ENCODE data around the gene A2M.

Gene A2M

DNA sequence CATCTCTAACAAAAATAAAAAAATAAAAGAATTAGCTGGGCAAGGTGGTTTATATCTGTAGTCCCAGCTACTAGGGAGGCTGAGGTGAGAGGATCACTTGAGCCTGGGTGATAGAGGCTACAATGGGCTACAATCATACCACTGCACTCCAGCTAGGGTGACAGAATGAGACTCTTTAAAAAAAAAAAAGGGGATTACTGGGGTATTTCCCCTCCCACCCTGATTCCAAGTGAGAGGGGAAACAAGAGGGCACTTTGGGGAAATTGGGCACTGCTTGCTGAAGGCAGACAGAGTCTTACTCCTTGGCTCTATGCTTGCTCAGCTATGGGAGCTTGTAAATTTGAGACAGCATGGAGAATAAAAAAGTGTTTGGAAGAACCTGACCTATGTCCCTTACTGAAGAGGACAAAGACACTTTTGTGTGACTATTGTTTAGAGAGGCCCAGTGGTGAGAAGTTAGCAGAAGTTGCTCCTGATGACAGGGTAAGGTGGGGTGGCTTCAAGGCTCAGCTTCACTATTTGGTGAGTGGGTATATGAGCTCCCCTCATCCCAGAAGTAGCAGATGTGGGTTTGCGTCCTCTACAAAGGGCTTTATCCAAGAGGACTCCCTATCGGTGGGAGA lies 82.3 kb downstream of the A2M start:
- DNase-seq: no peak

DNA sequence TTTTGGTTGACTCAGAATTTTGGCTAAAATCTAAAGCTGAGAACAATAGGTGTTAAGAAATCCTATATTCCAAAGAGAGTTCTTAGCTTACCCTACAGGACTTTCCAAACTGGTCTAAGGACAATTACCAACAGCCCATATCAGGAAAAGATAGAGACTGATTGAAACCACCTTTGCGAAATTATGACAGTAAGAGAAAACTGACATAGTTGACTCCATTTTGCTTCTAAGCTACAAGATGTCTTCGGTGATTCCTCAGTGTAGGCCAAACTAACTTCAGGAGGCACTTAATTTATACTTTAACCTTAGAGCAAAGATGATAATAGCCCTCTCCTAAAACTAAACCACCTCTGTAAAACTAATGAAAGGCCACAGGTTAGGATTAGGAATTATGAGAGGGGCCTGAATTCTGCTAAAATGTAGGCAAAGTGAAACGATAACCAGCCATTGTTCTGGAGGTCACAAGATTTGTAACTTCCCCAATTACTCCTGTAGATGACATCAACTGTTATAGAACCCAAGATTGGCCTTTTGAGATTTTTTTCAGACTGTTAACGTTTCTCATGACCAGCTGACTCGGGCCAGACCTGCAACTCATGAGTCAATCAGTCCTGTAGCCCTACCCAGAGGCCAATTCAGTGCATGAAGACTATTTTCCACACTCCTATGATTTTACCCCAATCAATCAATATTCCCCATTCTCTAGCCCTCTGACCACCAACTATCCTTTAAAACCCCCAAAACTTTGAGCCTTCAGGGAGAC lies 83.3 kb downstream of the A2M start:
- DNase-seq: peak; percentile 79

DNA sequence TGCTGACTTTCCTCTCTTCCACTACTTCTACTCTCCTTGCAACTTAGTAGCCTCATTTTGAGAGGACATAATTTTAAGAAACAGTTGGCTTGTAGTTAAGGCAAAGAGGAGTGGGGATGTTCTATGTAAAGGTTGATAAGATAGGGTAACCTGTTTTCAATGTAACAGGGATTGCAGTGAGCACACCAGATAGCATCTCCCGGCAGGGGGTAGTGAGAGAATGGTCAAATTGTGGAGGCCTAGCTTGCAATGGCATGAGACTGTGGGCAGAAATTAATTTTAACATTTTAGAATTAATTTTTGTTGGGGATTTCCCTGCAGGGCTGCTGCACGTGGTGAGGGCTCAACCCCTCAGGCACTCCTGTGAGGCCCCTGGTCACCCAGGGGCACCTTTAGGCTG lies 84.9 kb downstream of the A2M start:
- no peak for DNase-seq

DNA sequence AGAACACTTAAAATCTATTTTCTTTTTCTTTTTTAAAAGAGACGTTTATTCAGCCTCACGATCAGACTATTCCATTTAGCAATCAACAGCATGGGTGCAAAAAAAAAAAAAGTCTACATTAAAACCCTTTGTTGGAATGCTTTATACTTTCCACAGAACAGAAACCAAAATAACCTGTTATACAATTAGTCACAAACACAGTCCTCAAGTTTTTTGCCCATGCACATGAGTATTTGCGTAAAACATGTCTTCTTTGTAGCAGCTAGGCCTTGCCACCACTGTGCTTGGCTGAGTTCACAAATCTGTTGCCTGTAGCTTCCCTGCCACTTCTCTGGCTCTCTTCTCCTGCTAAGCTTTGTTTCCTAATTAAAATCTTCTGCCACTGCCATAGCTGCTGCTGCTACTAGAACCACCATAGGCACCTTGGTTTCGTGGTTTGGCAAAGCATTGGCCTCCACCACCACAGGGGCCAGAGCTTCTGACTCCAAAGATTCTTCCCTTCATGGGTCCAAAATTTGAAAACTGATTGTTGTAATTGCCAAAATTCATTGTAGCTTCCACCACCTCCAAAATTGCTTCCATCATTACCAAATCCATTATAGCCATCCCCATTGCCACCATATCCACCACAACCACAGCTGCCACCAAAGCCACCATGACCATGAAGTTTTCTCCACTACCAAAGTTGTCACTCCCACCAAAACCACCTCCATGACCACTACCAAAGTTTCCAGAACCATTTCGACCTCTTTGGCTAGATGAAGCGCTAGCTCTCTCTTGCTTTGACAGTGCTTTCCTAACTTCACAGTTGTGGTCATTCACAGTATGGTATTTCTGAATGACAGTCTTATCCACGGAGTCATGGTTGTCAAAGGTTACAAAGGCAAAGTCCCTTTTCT lies 88.3 kb downstream of the A2M start:
- peak; percentile 10 for DNase-seq

DNA sequence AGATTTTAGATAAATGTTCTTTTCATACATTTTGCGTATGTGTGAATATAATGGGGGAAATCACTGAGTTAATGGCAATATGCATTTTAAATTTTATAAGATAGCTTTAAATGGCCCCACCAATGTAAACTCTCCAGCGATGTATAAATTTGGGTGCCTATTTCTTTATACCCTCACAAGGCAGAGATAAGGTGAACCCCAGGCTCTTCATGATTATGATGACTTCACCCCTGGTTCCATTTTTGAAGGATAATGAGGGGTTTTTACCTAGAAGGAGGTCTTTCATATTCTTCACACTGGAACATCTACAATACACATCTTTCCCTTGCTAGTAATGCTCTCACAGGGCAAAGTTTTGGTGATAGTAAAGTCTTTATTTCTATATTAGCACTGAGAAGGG lies 91.2 kb downstream of the A2M start:
- DNase-seq: no peak

DNA sequence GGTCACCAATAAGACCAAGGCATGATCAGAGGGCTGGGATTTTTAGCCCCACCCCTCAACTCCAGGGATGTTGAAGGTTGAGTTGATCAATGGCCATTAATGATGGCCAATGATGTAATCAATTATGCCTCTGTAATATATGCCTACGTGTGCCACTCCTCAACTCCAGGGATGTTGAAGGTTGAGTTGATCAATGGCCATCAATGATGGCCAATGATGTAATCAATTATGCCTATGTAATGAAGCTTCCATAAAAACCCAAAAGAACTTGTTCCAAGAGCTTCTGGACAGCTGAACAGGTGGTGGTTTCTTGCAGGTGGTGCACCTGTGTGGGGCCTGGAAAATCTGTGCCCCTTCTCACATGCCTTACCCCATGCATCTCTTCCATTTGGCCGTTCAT lies 93.1 kb downstream of the A2M start:
- no peak for DNase-seq

Measured in MV-4-11 (cell line).